HG02981 (cell line): ENCODE results near the gene PLK2.

Experiments used
- ATAC-seq: cut with Tn5 transposase; IDR thresholded peaks from one replicate; pipeline ENCODE4 v1.9.1; 2021; ENCODE audit warnings: mild to moderate bottlenecking, moderate library complexity; ENCODE audit not compliant: unreplicated experiment

Gene PLK2

GRCh38 chr5:58460002-58460731 is at the start of gene PLK2:
TSS of gene PLK2 (minus strand) at chr5:58460086. CDS start at chr5:58459959, 127 bp downstream.
- ATAC-seq: peak; percentile 71

GRCh38 chr5:58507715-58508114 is 47.8 kb upstream of the PLK2 start:
- ATAC-seq: no peak

GRCh38 chr5:58505971-58506640 is 46.2 kb upstream of the PLK2 start:
- peak; percentile 67 for ATAC-seq

GRCh38 chr5:58505502-58505901 is 45.6 kb upstream of the PLK2 start:
- no peak for ATAC-seq

GRCh38 chr5:58504766-58505165 is 44.9 kb upstream of the PLK2 start:
- ATAC-seq: no peak

GRCh38 chr5:58503390-58504046 is 43.6 kb upstream of the PLK2 start:
- ATAC-seq: no peak

- no peak for ATAC-seq
These were observed 42.0 kb upstream of the PLK2 start for GRCh38 chr5:58501778-58502417.

- no peak for ATAC-seq
These were observed 40.1 kb upstream of the PLK2 start for GRCh38 chr5:58499941-58500340.

- ATAC-seq: no peak
These were observed 39.3 kb upstream of the PLK2 start for GRCh38 chr5:58499231-58499630.

- no peak for ATAC-seq
These were observed 38.6 kb upstream of the PLK2 start for GRCh38 chr5:58498340-58498942.

- ATAC-seq: no peak
These were observed 38.0 kb upstream of the PLK2 start for GRCh38 chr5:58497921-58498320.

GRCh38 chr5:58497386-58497785 is 37.5 kb upstream of the PLK2 start:
- no peak for ATAC-seq

- no peak for ATAC-seq
These were observed 36.6 kb upstream of the PLK2 start for GRCh38 chr5:58496488-58496887.

- no peak for ATAC-seq
These were observed 33.3 kb upstream of the PLK2 start for GRCh38 chr5:58493141-58493540.

- ATAC-seq: peak; percentile 70
These were observed 31.5 kb upstream of the PLK2 start, which contains the start of gene GAPT for GRCh38 chr5:58491216-58491892. TSS of gene GAPT (plus strand) at chr5:58491435. CDS start at chr5:58494537, 3,102 bp downstream.

- ATAC-seq: peak; percentile 58
These were observed 30.6 kb upstream of the PLK2 start for GRCh38 chr5:58490402-58491050.

GRCh38 chr5:58486290-58486689 is 26.4 kb upstream of the PLK2 start:
- ATAC-seq: no peak

- ATAC-seq: no peak
These were observed 24.6 kb upstream of the PLK2 start for GRCh38 chr5:58484505-58484904.

- ATAC-seq: no peak
These were observed 22.6 kb upstream of the PLK2 start for GRCh38 chr5:58482536-58482935.

- ATAC-seq: no peak
These were observed 21.9 kb upstream of the PLK2 start for GRCh38 chr5:58481828-58482227.
